CD4-positive, alpha-beta T cell treated with Interleukin-6 at 100 ng/mL for 8 hours (primary cell): ENCODE measurements around the gene FAM117A.
"Not testable (repeated sequence)": the region's sequence is repeated elsewhere in the genome, so short reads cannot be mapped to it uniquely, and the experiment has no call there.

Source experiments
- DNase-seq: peaks from one replicate; pipeline ENCODE4 v3.0.0-alpha.2; 2020; ENCODE audit warnings: mixed read lengths, low spot score

FAM117A gene

GRCh38 chr17:49762151-49762941, 1.6 kb downstream of the FAM117A start:
- DNase-seq = no peak

- no peak for DNase-seq
Measured at GRCh38 chr17:49760932-49761558, 2.9 kb downstream of the FAM117A start.

DNA sequence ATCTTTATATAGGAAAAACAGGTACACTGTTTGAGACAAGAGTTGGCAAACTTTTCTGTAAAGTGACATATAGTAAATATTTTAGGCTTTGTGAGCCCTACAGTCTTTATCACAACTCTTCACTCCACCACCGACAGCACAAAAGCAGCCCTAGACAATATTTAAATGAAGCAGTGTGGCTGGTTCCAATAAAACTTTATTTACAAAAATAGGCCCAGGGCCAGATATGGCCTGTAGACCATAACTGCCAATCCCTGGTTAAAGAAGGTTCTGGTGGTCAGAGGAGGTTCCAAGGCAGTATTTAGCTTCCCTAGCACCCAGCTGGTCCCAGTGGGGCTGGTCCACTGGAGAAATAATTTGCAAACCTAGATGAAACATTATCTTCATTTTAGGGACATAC, 3.6 kb downstream of the FAM117A start:
- DNase-seq = no peak

- DNase-seq = no peak
Measured at GRCh38 chr17:49759203-49759602, 4.7 kb downstream of the FAM117A start.

DNA sequence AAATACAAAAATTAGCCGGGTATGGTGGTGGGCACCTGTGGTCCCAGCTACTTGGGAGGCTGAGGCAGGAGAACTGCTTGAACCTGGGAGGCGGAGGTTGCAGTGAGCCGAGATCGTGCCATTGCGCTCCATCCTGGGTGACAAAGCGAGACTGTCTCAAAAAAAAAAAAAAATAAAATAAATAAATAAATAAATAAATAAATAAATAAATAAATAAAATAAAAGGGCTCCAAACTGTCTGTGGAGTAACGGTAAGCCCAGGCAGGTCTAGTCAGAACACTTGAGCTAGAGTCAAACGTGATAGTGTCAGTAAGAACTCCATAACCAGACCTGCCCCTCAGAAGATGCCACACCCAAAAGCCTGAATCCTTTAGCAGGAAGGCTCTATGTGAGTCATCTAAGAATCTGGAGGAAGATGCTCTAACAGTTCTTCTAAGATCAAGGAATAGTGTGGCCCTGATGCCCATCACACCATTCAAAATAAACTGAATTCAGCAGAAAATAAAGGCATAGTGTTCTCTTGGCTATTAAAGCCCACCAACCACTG, 5.4 kb downstream of the FAM117A start:
- not testable (repeated sequence) for DNase-seq

DNA sequence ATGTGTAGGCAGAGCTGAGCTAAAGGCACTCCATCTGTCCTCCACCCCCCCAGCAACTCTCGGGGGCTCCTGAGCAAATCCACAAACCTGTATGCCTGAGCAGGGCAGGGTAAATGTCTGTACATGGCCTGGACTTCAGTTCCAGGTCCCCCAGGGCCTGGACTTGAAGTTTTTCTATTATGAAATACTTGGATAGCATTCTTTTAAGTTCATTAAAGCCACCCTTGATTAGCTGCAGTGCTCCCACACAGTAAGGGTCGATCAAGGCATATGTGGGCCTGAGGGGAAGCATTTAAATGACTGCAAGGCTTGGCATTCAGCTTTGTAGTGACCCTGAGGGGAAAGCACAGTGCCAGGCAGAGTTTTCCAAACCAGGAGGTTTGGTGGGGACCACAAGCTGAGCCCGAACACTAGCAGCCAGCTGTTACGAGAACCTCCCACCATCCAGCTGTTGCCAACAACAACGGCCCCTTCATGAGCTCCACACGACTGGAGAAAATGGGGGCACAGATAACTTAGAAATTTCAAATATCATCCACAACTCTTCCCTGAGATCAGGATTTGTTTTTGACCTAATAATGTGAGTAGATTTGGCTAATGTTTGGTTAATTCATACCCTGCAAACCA, 6.7 kb downstream of the FAM117A start:
- DNase-seq = no peak

DNA sequence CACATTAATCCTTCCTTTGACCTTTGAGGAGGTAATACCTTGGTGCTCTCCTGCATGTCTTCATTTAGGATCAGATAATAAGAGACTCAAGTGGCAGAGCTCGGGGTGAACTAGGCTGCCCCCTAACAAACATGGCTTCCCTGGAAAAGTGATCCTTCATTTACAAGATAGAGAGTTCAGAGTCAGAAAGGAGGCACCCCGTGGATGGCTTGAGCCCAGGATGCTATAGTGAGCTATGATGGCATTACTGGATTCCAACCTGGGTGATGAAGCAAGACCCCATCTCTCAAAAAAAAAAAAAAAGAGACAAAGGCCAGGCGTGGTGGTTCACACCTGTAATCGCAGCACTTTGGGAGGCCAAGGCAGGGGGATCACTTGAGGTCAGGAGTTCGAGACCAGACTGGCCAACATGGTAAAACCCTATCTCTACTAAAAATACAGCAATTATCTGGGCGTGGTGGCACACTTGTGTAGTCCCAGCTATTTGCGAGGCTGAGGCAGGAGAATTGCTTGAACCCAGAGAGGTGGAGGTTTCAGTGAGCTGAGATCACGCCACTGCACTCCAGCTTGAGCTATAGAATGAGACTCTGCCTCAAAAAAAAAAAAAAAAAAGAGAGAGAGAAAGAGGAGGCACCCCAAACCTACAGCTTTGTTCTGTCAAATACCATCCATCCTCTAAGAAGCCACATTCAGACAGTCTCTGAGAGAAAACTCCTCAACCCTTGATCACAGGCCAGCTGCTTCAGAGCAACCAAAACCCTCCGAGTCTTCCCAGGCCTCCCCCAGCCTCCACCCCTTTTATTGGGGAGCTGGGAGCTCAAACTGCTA, 7.4 kb downstream of the FAM117A start:
- no peak for DNase-seq

DNA sequence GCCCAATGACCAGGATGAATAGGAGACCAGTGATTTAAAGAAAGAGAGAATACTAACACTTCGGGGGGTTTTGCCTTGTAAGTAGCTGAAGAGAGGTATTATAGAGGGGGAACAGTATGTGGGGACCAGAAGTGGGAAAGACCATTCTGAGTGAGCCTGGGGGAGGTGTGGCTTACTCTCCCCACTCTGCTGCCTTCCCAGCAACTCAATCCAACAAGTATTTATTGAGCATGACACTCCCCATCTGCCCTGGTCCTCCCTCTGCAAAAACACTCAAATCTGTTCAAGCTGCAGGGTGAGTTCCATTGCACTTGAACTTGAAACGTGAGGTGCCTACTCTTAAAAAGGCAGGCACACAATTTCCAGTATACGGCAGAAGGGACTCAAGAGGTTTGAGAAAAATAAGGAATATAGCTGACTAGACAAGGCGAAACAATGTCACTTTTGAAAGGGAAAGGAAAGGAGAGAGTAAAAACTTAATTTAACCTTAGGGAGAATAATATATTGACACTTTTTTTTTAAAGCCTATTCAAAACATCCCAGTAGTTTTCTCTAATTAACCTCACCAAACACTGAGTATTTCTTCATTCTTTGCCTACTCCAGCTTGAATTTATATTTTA, 8.2 kb downstream of the FAM117A start:
- DNase-seq = no peak

DNA sequence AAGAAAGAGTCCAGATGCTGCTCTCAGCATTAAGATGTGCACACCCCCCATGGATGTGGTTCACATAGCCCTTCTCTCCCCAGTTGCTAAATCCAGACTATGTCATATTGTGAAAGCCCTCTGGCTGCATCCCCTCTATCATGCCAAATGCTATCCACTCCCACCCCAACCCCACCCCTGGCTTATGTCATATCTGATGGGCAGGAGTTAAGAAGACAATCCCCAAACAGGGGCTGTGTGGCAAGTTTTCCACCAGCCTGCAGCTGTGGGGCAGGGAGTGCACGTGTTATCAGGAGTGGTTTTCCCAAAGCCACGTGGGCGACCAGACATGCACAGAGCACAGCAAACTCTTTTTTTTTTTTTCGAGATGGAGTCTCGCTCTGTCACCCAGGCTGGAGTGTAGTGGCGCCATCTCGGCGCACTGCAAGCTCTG, 10.0 kb downstream of the FAM117A start:
- no peak for DNase-seq

- no peak for DNase-seq
Measured at GRCh38 chr17:49752508-49752907, 11.4 kb downstream of the FAM117A start.

DNA sequence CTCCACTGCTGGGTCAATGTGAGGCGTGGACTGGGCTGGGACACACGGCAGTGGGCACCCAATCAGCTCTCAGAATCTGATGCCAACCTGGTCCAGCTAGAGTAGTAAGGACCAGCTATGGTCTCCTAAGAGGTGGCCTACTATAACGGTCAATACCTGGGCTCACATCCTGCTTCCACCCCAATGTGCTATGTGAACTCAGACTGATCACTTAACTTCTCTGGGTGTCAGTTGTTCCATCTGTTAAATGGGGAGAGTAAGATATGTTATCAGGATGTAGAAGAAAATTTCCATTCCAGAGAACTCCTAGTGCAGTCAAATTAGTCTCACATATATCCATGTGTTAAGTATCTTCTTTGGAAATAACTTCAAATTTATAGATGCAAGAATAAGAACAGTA, 14.2 kb downstream of the FAM117A start:
- no peak for DNase-seq

DNA sequence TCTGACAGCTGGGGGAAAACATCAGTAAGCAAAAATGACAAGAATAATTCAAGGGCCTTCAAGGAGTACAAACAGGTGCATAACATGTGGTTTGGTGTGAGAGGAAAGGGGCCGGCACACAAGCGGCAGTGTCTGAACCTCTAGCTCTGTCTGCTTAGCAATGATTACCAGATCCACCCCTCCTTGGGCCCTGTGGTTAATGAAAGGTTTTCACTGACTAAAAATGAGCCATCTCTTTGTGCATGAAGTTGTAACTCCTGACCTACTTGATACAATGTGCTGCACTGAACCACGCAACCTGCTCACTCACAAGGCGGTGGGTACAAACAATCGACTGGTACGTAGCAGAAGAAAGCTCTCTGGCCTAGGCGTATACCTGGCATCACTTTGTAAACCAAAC, 15.1 kb downstream of the FAM117A start:
- DNase-seq = peak; percentile 70

DNA sequence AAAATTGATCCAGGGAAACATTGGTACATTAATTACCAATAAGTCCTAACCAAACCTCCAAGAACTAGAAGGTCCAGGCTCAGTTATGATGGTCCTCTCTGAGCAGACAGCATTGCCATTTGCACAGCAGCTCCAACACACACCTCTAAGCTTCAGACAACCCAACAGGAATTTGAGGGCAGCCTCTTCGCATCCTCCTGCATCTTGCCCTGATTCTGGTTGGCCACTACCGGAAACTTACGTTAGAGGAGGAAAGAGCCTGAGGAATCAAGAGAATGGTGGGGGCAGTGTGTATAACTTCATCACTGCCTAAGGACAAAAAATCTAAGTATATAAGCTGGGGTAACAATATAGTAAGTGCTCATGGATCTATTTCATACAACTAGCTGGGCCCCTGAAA, 15.7 kb downstream of the FAM117A start:
- peak; percentile 51 for DNase-seq

DNA sequence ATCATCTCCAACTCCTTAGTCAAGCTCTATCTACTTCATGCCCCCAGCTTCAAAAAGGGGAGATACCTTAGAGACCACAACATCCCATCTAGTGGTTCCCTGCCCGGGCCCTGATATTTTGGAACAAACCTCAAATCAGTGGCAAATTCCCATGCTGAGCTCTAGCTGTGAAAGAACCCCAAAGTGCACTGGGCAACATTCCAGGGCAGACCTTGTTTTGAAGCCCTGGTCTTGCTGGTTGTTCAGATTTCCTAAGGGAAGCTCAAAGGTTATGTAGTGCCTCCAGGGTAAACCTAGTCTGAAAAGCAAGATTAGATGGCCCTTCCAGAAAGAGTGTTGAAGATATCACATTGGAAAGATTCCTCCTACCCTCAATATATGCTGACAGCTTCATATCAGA, 16.3 kb downstream of the FAM117A start:
- no peak for DNase-seq

- DNase-seq = peak; percentile 63
Measured at GRCh38 chr17:49746791-49747490, 17.0 kb downstream of the FAM117A start.

GRCh38 chr17:49745175-49746139, 18.5 kb downstream of the FAM117A start:
- no peak for DNase-seq

DNA sequence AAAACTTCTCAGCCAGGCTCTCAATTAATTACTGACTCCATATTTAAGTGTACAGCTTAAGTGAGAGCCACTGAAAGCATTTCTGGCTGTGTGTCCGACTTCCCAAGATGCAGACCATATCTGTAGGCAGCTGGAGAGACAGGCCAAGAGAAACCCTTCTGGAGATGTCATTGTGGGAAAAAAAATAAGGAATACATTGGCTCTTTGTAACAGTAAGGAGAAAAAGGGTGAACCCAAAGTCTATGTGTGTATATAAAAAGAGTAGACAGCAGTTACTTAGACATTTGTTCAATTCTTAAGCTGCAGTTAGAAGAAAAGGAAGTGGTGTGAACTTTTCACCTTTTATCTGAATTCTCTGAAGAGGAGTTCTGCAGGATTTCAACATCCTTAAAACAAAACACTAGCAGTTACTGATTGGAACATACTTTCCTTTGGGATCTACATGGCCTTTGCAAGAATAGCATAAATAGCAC, 21.7 kb downstream of the FAM117A start:
- peak; percentile 29 for DNase-seq

- DNase-seq = no peak
Measured at GRCh38 chr17:49741692-49742076, 22.2 kb downstream of the FAM117A start.

GRCh38 chr17:49741009-49741691, 22.8 kb downstream of the FAM117A start:
- no peak for DNase-seq
